Brain microvascular endothelial cell (primary cell): ENCODE results near the gene GCSAM.

ENCODE experiments used
- DNase-seq: peaks from one replicate; pipeline ENCODE4 v3.0.0-alpha.2; 2020
- H3K27ac ChIP-seq: fragments of 250-450 bp; sonication (Bioruptor Pico); 2 replicates; pipeline ENCODE4 v1.5.1; 2020; ENCODE audit warnings: mild to moderate bottlenecking, moderate library complexity
- H3K27me3 ChIP-seq: fragments of 250-450 bp; sonication (Bioruptor Pico); replicated peaks from 2 replicates; pipeline ENCODE4 v1.5.1; 2020; ENCODE audit warnings: mild to moderate bottlenecking
- H3K36me3 ChIP-seq: fragments of 250-450 bp; sonication (Bioruptor Pico); replicated peaks from 2 replicates; pipeline ENCODE4 v1.5.1; 2020; ENCODE audit warnings: mild to moderate bottlenecking
- H3K4me3 ChIP-seq: 2 replicates; pipeline ENCODE4 v1.5.1; 2011; ENCODE audit warnings: low read depth, mild to moderate bottlenecking, control low read depth, low read length, moderate library complexity
- CTCF ChIP-seq: IDR thresholded peaks from 2 replicates; pipeline ENCODE4 v1.5.1; 2011; ENCODE audit warnings: low read depth, mild to moderate bottlenecking, moderate library complexity, low read length, control low read depth, inconsistent platforms; ENCODE audit errors: missing control alignments
- in situ Hi-C: cut with HindIII; loops from 2 replicates; pipeline ENCODE4 v1.10.0; 2017; ENCODE audit warnings: low sequenced_read_pairs, low pct_ligation_motif_present

GCSAM gene

GRCh38 chr3:112088944-112089343 is 44.1 kb downstream of the GCSAM start:
- in situ Hi-C loops, result no loop called here
- Histone ChIP-seq H3K4me3 (no peak overlapping the region), H3K27me3 (no peaks in the 10 kb centered on the region), H3K27ac (no peak overlapping the region), H3K36me3 (no peaks in the 10 kb centered on the region)
- no peak for TF ChIP-seq CTCF
- DNase-seq, result no peak

GRCh38 chr3:112087746-112088145 is 45.3 kb downstream of the GCSAM start:
- Histone ChIP-seq H3K27me3 (no peaks in the 10 kb centered on the region), H3K36me3 (no peaks in the 10 kb centered on the region), H3K27ac (no peak overlapping the region), H3K4me3 (no peak overlapping the region)
- no peak for DNase-seq
- no peak for TF ChIP-seq CTCF
- in situ Hi-C loops, result no loop called here

GRCh38 chr3:112086875-112087524 is 46.0 kb downstream of the GCSAM start:
- no peaks in the 10 kb centered on the region for H3K27me3 ChIP-seq
- in situ Hi-C loops, result no loop called here
- no peaks in the 10 kb centered on the region for H3K36me3 ChIP-seq
- DNase-seq, result no peak
- peak overlapping the region; percentile 74 for H3K4me3 ChIP-seq
- H3K27ac ChIP-seq, result peak overlapping the region; percentile 76
- no peak for TF ChIP-seq CTCF

GRCh38 chr3:112086076-112086854 is 46.8 kb downstream of the GCSAM start, which contains the start of gene C3orf52:
Gene C3orf52, plus strand, starts transcription at chr3:112086389. Its CDS starts 19 bp downstream, at chr3:112086408.
- Histone ChIP-seq H3K27ac (peak within 1 kb of the TSS; percentile 76), H3K4me3 (peak within 1 kb of the TSS; percentile 74), H3K36me3 (no peaks in the 10 kb centered on the region), H3K27me3 (no peaks in the 10 kb centered on the region)
- peak; percentile 23 for TF ChIP-seq CTCF
- in situ Hi-C loops, result no loop called here
- peak; percentile 83 for DNase-seq

GRCh38 chr3:112085735-112086075 is 47.3 kb downstream of the GCSAM start:
- in situ Hi-C loops, result no loop called here
- no peak for DNase-seq
- H3K4me3 ChIP-seq, result peak overlapping the region; percentile 74
- H3K27me3 ChIP-seq, result no peaks in the 10 kb centered on the region
- no peak overlapping the region for H3K27ac ChIP-seq
- no peaks in the 10 kb centered on the region for H3K36me3 ChIP-seq
- no peak for TF ChIP-seq CTCF
